ENCODE data around the gene DSP. TPM values are rescaled to one million over a fixed set of nuclear protein-coding genes. Genes with fewer than 3 reads are reported as not detected.

Gene DSP
- total and polyA plus RNA-seq, 2 of the 13 experiments (the other 11 are each of a cell fraction or from before 2014, with no cell fraction given): 89.8 to 117 TPM

- TF ChIP-seq ZNF746 (CRISPR knock-in tag; IDR thresholded peaks at IDR 0.05) (peak; percentile 84), FOXA3 (CRISPR knock-in tag; IDR thresholded peaks at IDR 0.05) (peak; percentile 69), ZNF430 (CRISPR knock-in tag; IDR thresholded peaks at IDR 0.05) (peak; percentile 60; the same call in 1 of the 2 replicates), MZF1 (CRISPR knock-in tag; IDR thresholded peaks at IDR 0.05; ENCODE audit: borderline replicate concordance) (no peak), ZNF569 (CRISPR knock-in tag; IDR thresholded peaks at IDR 0.05; ENCODE audit: borderline replicate concordance) (no peak), PRDM15 (CRISPR knock-in tag; IDR thresholded peaks at IDR 0.05) (peak; percentile 83), ZNF782 (CRISPR knock-in tag; IDR thresholded peaks at IDR 0.05; ENCODE audit: borderline replicate concordance) (no peak), ZHX2 (IDR thresholded peaks at IDR 0.05; ENCODE audit: low read depth) (no peak), ZHX2 (CRISPR knock-in tag; IDR thresholded peaks at IDR 0.05; ENCODE audit: borderline replicate concordance) (no peak), KDM2A (CRISPR knock-in tag; IDR thresholded peaks at IDR 0.05; ENCODE audit: borderline replicate concordance, low read depth) (peak; percentile 30; the same call in 1 of the 2 replicates), HOMEZ (CRISPR knock-in tag; IDR thresholded peaks at IDR 0.05; ENCODE audit: low read depth) (peak; percentile 44; the same call in 1 of the 2 replicates)
- TF ChIP-seq, protein P1, sequence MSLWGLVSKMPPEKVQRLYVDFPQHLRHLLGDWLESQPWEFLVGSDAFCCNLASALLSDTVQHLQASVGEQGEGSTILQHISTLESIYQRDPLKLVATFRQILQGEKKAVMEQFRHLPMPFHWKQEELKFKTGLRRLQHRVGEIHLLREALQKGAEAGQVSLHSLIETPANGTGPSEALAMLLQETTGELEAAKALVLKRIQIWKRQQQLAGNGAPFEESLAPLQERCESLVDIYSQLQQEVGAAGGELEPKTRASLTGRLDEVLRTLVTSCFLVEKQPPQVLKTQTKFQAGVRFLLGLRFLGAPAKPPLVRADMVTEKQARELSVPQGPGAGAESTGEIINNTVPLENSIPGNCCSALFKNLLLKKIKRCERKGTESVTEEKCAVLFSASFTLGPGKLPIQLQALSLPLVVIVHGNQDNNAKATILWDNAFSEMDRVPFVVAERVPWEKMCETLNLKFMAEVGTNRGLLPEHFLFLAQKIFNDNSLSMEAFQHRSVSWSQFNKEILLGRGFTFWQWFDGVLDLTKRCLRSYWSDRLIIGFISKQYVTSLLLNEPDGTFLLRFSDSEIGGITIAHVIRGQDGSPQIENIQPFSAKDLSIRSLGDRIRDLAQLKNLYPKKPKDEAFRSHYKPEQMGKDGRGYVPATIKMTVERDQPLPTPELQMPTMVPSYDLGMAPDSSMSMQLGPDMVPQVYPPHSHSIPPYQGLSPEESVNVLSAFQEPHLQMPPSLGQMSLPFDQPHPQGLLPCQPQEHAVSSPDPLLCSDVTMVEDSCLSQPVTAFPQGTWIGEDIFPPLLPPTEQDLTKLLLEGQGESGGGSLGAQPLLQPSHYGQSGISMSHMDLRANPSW (CRISPR knock-in tag; IDR thresholded peaks at IDR 0.05; ENCODE audit: borderline replicate concordance): 0 out of 2 replicates have a peak, but pooled peaks have one; percentile 30
- TF ChIP-seq, protein P2, sequence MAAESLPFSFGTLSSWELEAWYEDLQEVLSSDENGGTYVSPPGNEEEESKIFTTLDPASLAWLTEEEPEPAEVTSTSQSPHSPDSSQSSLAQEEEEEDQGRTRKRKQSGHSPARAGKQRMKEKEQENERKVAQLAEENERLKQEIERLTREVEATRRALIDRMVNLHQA (CRISPR knock-in tag; IDR thresholded peaks at IDR 0.05): no peak
Observed at GRCh38 chr6:7542874-7543624, 1.6 kb downstream of the DSP start (continued).
